Glutamatergic neuron (in vitro differentiated cells): ENCODE results near the gene ACLY. TPM values are rescaled to one million over a fixed set of nuclear protein-coding genes. Genes with fewer than 3 reads are reported as not detected.

ENCODE experiments used
- DNase-seq: peaks from one replicate; pipeline ENCODE4 v3.0.0; 2022
- H3K27ac Mint-ChIP-seq: one replicate; pipeline ENCODE4 v1.8.0; 2020; ENCODE audit warnings: mild to moderate bottlenecking, mixed read lengths, inconsistent platforms; ENCODE audit not compliant: unreplicated experiment
- H3K27me3 Mint-ChIP-seq: one replicate; pipeline ENCODE4 v1.8.0; 2020; ENCODE audit warnings: mild to moderate bottlenecking, moderate library complexity, mixed read lengths, inconsistent platforms; ENCODE audit not compliant: unreplicated experiment
- H3K36me3 Mint-ChIP-seq: one replicate; pipeline ENCODE4 v1.8.0; 2020; ENCODE audit warnings: mild to moderate bottlenecking, mixed read lengths, inconsistent platforms; ENCODE audit not compliant: unreplicated experiment
- H3K4me1 Mint-ChIP-seq: one replicate; pipeline ENCODE4 v1.8.0; 2020; ENCODE audit warnings: mild to moderate bottlenecking, low read depth, mixed read lengths, inconsistent platforms; ENCODE audit not compliant: unreplicated experiment
- H3K4me3 Mint-ChIP-seq: one replicate; pipeline ENCODE4 v1.8.0; 2020; ENCODE audit warnings: mild to moderate bottlenecking, mixed read lengths, inconsistent platforms; ENCODE audit not compliant: unreplicated experiment
- H3K9me3 Mint-ChIP-seq: one replicate; pipeline ENCODE4 v1.8.0; 2020; ENCODE audit warnings: mild to moderate bottlenecking, moderate library complexity, mixed read lengths, inconsistent platforms; ENCODE audit not compliant: unreplicated experiment
- total RNA-seq: library from RNA; stranded (reverse); fragmentation: NEBNext Ultra II Directional; extraction: Animal tissue kit (Norgen Biotek cat#: 25700); gene quantifications from one replicate; pipeline ENCODE4 v1.2.1, GENCODE V29; 2021; ENCODE audit not compliant: unreplicated experiment
- TF ChIP-seq, protein P1 (sequence below): fragments of 200-600 bp; sonication (generic); IDR thresholded peaks from one replicate; pipeline ENCODE4 v1.5.0; 2021; ENCODE audit not compliant: partially characterized antibody, unreplicated experiment

Gene ACLY
- total RNA-seq, 1 donor from 2014 or later: 625 TPM

DNA sequence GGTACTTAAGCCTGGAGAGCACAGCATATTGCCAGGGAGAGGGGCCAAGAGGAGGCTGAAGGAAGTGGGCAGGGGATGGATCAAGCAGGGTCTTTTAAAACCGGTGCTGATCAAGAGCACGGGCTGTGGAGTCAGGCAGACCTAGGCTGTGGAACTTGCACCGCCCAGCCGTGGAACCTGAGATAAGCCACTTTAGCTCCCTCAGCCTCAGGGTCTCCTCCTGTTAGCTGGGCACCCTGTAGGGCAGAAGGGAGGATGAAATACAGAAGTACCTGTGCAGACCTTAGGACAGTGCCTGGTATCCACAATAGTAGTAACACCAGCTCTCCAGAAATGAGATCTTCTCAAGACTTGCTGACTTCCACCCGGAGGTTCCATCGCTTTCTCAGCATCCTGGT lies 20.9 kb upstream of the ACLY start:
- Mint-ChIP-seq H3K27me3 (peaks cover 3% of the 10 kb centered on the region), H3K27ac (peak overlapping the region; percentile 54), H3K9me3 (peaks cover 3% of the 10 kb centered on the region), H3K4me1 (peaks cover 19% of the 10 kb centered on the region), H3K4me3 (peak overlapping the region; percentile 61), H3K36me3 (no peaks in the 10 kb centered on the region)
- no peak for DNase-seq
- TF ChIP-seq, protein P1, sequence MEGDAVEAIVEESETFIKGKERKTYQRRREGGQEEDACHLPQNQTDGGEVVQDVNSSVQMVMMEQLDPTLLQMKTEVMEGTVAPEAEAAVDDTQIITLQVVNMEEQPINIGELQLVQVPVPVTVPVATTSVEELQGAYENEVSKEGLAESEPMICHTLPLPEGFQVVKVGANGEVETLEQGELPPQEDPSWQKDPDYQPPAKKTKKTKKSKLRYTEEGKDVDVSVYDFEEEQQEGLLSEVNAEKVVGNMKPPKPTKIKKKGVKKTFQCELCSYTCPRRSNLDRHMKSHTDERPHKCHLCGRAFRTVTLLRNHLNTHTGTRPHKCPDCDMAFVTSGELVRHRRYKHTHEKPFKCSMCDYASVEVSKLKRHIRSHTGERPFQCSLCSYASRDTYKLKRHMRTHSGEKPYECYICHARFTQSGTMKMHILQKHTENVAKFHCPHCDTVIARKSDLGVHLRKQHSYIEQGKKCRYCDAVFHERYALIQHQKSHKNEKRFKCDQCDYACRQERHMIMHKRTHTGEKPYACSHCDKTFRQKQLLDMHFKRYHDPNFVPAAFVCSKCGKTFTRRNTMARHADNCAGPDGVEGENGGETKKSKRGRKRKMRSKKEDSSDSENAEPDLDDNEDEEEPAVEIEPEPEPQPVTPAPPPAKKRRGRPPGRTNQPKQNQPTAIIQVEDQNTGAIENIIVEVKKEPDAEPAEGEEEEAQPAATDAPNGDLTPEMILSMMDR: no peak

- DNase-seq: no peak
- Mint-ChIP-seq H3K36me3 (no peaks in the 10 kb centered on the region), H3K9me3 (peaks cover 3% of the 10 kb centered on the region), H3K4me3 (peak overlapping the region; percentile 61), H3K27ac (peak overlapping the region; percentile 54), H3K27me3 (peaks cover 3% of the 10 kb centered on the region), H3K4me1 (peaks cover 19% of the 10 kb centered on the region)
- TF ChIP-seq, protein P1: no peak
Observed at GRCh38 chr17:41939044-41939692, 20.4 kb upstream of the ACLY start.

DNA sequence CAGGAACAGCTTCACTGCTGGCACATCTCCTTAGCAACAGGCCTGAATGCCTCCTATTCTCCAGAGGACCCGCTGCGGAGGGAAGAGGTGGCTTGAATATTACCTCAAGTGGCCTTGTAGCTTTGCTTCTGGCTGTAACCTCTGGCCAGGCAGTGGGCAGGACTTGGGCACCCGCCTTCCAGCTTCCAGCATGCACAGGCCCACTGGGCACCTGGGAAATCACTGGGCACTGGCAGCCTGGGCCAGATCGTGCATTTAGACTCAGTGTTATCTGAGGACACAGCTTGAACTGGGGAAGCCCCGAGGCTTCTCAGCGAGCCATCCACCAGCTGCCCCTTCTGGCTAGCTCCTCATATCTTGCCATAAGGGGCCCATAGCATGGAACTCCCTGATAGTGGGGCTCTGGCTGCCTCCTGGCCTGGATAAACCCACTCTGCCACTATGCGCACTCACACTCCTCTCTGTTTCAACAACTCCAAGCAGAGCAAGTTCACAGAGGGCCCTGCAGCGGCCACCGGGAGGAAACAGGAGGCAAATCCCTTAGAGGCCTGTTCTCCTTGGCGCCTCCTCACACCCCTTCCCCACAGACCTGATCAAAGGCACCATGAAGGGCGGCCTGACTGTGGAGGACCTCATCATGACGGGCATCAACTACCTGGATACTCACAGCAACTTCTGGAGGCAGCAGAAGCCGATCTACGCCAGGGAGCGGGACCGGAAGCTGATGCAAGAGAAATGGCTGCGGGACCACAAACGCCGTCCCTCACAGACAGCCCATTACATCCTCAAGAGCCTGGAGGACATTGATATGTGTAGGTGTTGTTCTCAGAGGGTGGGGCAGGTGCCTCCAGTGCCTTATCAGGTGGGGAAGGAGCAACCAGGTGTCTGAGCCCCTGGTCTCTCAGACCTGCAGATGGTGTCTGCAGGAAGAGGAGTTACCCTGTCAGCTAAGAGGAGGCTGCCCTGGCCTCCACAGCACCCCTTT lies 19.5 kb upstream of the ACLY start:
- Mint-ChIP-seq H3K27ac (peak overlapping the region; percentile 55), H3K36me3 (no peaks in the 10 kb centered on the region), H3K4me1 (peaks cover 19% of the 10 kb centered on the region), H3K9me3 (peaks cover 3% of the 10 kb centered on the region), H3K27me3 (peaks cover 2% of the 10 kb centered on the region), H3K4me3 (peak overlapping the region; percentile 49)
- DNase-seq: no peak
- TF ChIP-seq, protein P1: no peak

DNA sequence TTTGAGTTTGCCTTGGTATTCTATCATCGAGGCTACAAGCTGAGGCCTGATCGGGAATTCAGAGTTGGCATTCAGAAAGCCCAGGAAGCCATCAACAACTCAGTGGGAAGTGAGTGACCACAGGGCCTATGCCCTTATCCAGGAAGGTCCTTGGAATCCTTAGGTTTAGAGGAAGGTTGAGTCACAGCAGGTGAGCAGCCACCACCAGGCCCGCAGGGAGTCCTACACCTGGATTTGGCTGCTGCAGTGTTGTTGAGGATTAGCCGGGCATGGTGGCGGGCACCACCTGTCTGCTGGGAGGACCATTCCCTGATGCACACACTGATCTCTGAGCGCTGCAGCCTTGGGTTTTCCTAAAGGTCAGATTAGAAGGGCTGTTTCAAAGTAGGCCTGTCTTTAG lies 16.9 kb upstream of the ACLY start:
- Mint-ChIP-seq H3K4me3 (no peak overlapping the region), H3K36me3 (no peaks in the 10 kb centered on the region), H3K4me1 (peaks cover 19% of the 10 kb centered on the region), H3K9me3 (peaks cover 3% of the 10 kb centered on the region), H3K27ac (no peak overlapping the region), H3K27me3 (peaks cover 2% of the 10 kb centered on the region)
- TF ChIP-seq, protein P1: no peak
- no peak for DNase-seq
